ENCODE results near the gene FGF19. TPM values are rescaled to one million over a fixed set of nuclear protein-coding genes. Genes with fewer than 3 reads are reported as not detected.
A peak's percentile ranks its signal among the peaks of the same experiment; 100 is the strongest.

FGF19 gene
- total RNA-seq, 2 donors from 2014 or later, result not detected

GRCh38 chr11:69682221-69682620, 21.6 kb downstream of the FGF19 start:
- no peak for TF ChIP-seq CTCF (IDR thresholded peaks at IDR 0.05)
- H3K4me3 ChIP-seq, result no peak overlapping the region
- no peaks in the 10 kb centered on the region for H3K27me3 ChIP-seq
- no peak for DNase-seq (ENCODE audit: low spot score)
- H3K9me3 ChIP-seq, result no peaks in the 10 kb centered on the region
- no peaks in the 10 kb centered on the region for H3K36me3 ChIP-seq
- H3K27ac ChIP-seq, result no peak overlapping the region
- peaks cover 0 to 6% of the 10 kb centered on the region in 2 donors for H3K4me1 ChIP-seq

- no peak for TF ChIP-seq CTCF (IDR thresholded peaks at IDR 0.05)
- DNase-seq (ENCODE audit: low spot score), result no peak
- peaks cover 0 to 4% of the 10 kb centered on the region in 2 donors for H3K4me1 ChIP-seq
Measured at GRCh38 chr11:69680688-69681087, 23.1 kb downstream of the FGF19 start.

GRCh38 chr11:69677749-69678148, 26.1 kb downstream of the FGF19 start:
- DNase-seq (ENCODE audit: low spot score), result no peak
- Histone ChIP-seq H3K36me3 (no peaks in the 10 kb centered on the region), H3K4me3 (no peak overlapping the region), H3K27me3 (no peaks in the 10 kb centered on the region), H3K27ac (no peak overlapping the region), H3K4me1 (peaks cover 0 to 21% of the 10 kb centered on the region in 2 donors), H3K9me3 (no peaks in the 10 kb centered on the region)
- no peak for TF ChIP-seq CTCF (IDR thresholded peaks at IDR 0.05)

More at GRCh38 chr11:69680688-69681087, 23.1 kb downstream of the FGF19 start:
- H3K4me3 ChIP-seq, result no peak overlapping the region
- no peaks in the 10 kb centered on the region for H3K9me3 ChIP-seq
- no peak overlapping the region for H3K27ac ChIP-seq
- no peaks in the 10 kb centered on the region for H3K27me3 ChIP-seq
- no peaks in the 10 kb centered on the region for H3K36me3 ChIP-seq

- H3K4me1 ChIP-seq, result peaks cover 0 to 28% of the 10 kb centered on the region in 2 donors
- H3K27ac ChIP-seq, result peak within 1 kb of the TSS; percentile 83 to 85
- peak; percentile 96 for DNase-seq (ENCODE audit: low spot score)
- no peaks in the 10 kb centered on the region for H3K27me3 ChIP-seq
- H3K4me3 ChIP-seq, result peak within 1 kb of the TSS; percentile 97 to 100
- H3K36me3 ChIP-seq, result peaks cover 13% of the 10 kb centered on the region
- H3K9me3 ChIP-seq, result no peaks in the 10 kb centered on the region
- no peak for TF ChIP-seq CTCF (IDR thresholded peaks at IDR 0.05)
Measured at GRCh38 chr11:69674886-69675714, 28.7 kb downstream of the FGF19 start, which contains the start of gene LTO1. Gene LTO1 (minus strand): TSS chr11:69675353. CDS start chr11:69675239, 114 bp downstream.

GRCh38 chr11:69674267-69674885, 29.4 kb downstream of the FGF19 start:
- peak overlapping the region; percentile 83 to 85 for H3K27ac ChIP-seq
- no peaks in the 10 kb centered on the region for H3K27me3 ChIP-seq
- peaks cover 0 to 32% of the 10 kb centered on the region in 2 donors for H3K4me1 ChIP-seq
- no peak for TF ChIP-seq CTCF (IDR thresholded peaks at IDR 0.05)
- no peaks in the 10 kb centered on the region for H3K9me3 ChIP-seq
- peak overlapping the region; percentile 97 to 100 for H3K4me3 ChIP-seq
- H3K36me3 ChIP-seq, result peaks cover 17% of the 10 kb centered on the region
- DNase-seq (ENCODE audit: low spot score), result no peak
